Stomach smooth muscle (tissue), 2 donors: ENCODE data around the gene RPS6KA3.
A peak's percentile ranks its signal among the peaks of the same experiment; 100 is the strongest.
"Not testable (repeated sequence)": the region's sequence is repeated elsewhere in the genome, so short reads cannot be mapped to it uniquely, and the experiment has no call there.

Source experiments
- H3K27ac ChIP-seq: one replicate; pipeline ENCODE4 v1.7.0; 2013; ENCODE audit warnings: mild to moderate bottlenecking, low read length, inconsistent platforms
- H3K27me3 ChIP-seq, 2 donors: one replicate each; pipeline ENCODE4 v1.7.0; 2013; ENCODE audit warnings: low read length in 2 of 2; ENCODE audit not compliant: insufficient read depth in 2 of 2, control insufficient read depth in 1 of 2
- H3K36me3 ChIP-seq, 2 donors: one replicate each; pipeline ENCODE4 v1.7.0; 2013; ENCODE audit warnings: low read length in 2 of 2; ENCODE audit not compliant: control insufficient read depth in 2 of 2, insufficient read depth in 2 of 2
- H3K4me1 ChIP-seq: one replicate; pipeline ENCODE4 v1.7.0; 2013; ENCODE audit warnings: low read length; ENCODE audit not compliant: control insufficient read depth, insufficient read depth
- H3K4me3 ChIP-seq, 2 donors: one replicate each; pipeline ENCODE4 v1.7.0; 2013; ENCODE audit warnings: low read length in 2 of 2
- H3K9ac ChIP-seq, 2 donors: one replicate each; pipeline ENCODE4 v1.7.0; 2013; ENCODE audit warnings: low read length in 2 of 2, mild to moderate bottlenecking in 1 of 2
- H3K9me3 ChIP-seq, 2 donors: one replicate each; pipeline ENCODE4 v1.7.0; 2013; ENCODE audit warnings: low read length in 2 of 2; ENCODE audit not compliant: control insufficient read depth in 2 of 2
- donor health status: healthy.
- donor health status: Pancreatic carcinoma.

Gene RPS6KA3

GRCh38 chrX:20128670-20129069, 138.0 kb downstream of the RPS6KA3 start:
- Histone ChIP-seq H3K27me3 (no peaks in the 10 kb centered on the region), H3K4me1 (no peaks in the 10 kb centered on the region), H3K36me3 (peaks cover 0 to 12% of the 10 kb centered on the region in 2 donors), H3K9ac (no peak overlapping the region), H3K9me3 (no peaks in the 10 kb centered on the region), H3K27ac (no peak overlapping the region), H3K4me3 (no peak overlapping the region)

DNA sequence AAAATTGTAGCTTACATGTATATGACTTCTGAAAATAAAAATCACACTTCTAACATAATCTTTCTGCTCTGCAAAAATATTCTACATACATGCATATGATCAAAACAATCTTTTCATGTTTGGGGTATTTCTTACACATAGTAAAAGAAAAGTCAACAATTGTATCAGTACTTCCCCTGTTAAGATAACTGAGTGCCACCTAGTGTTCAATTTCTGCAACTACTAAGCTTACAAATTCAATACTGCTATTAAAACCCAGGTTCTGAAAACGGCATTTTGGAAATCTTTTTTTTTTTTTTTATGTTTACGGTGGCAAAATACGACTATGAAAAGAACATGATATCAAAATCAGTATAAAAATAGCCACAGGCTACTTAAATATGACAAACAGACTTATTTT, 139.3 kb downstream of the RPS6KA3 start:
- H3K36me3 ChIP-seq, H3K4me1 ChIP-seq, H3K27me3 ChIP-seq, H3K9ac ChIP-seq, H3K4me3 ChIP-seq, H3K9me3 ChIP-seq, H3K27ac ChIP-seq: not testable (repeated sequence)

GRCh38 chrX:20126833-20127232, 139.9 kb downstream of the RPS6KA3 start:
- H3K4me1 ChIP-seq, H3K36me3 ChIP-seq, H3K27ac ChIP-seq, H3K9me3 ChIP-seq, H3K4me3 ChIP-seq, H3K27me3 ChIP-seq, H3K9ac ChIP-seq: not testable (repeated sequence)

- H3K4me3 ChIP-seq: no peak overlapping the region
- H3K27me3 ChIP-seq: no peaks in the 10 kb centered on the region
- no peak overlapping the region for H3K27ac ChIP-seq
- H3K9me3 ChIP-seq: no peaks in the 10 kb centered on the region
- H3K4me1 ChIP-seq: no peaks in the 10 kb centered on the region
- H3K9ac ChIP-seq: no peak overlapping the region
- H3K36me3 ChIP-seq: peaks cover 0 to 7% of the 10 kb centered on the region in 2 donors
Observed at GRCh38 chrX:20124964-20125363, 141.7 kb downstream of the RPS6KA3 start.

- Histone ChIP-seq H3K27ac (no peak overlapping the region), H3K27me3 (peaks cover 10 to 12% of the 10 kb centered on the region in 2 donors), H3K4me3 (no peak overlapping the region)
Observed at GRCh38 chrX:20118065-20118824, 148.5 kb downstream of the RPS6KA3 start.

DNA sequence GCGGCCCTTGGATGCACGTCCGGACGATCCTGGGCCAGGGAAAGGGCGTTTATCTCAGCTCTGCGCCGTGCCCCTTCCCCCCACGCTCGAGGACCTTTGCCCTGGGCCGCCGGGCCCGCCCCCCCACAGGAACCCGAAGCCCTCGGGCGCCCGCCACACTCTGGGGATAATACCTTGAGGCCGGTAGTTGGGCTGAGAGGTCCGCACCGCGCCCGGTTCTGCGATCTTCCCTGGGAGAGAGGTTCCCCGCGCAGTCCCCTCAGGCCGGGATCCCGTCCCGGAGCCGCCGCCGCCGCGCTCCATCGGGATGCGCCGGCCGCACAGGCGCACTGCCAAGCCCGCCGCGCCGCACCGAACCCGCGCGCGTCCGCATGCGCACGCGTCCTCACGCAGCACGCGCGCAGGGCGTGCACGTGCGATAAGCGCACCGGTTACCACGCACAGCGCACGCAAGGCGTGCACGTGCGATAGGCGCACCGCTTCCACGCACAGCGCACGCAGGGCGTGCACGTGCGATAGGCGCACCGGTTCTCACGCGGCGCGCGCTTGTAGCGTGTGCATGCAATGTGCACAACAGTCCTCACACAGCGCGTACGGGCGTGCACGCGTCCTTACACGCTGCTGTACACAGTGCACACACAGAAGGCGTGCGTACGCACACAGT, 150.0 kb downstream of the RPS6KA3 start, which contains the start of gene MAP7D2:
Gene MAP7D2 (minus strand): TSS at position 331 of the 664 bp plus-strand sequence. CDS start 28 bp downstream, at position 303.
- no peak within 1 kb of the TSS for H3K9ac ChIP-seq
- no peaks in the 10 kb centered on the region for H3K9me3 ChIP-seq
- peaks cover 10 to 12% of the 10 kb centered on the region in 2 donors for H3K27me3 ChIP-seq
- H3K4me1 ChIP-seq: peaks cover 7% of the 10 kb centered on the region
- no peaks in the 10 kb centered on the region for H3K36me3 ChIP-seq
- peak within 1 kb of the TSS; percentile 53 to 59 for H3K4me3 ChIP-seq
- H3K27ac ChIP-seq: no peak within 1 kb of the TSS

More at GRCh38 chrX:20118065-20118824, 148.5 kb downstream of the RPS6KA3 start:
- Histone ChIP-seq H3K4me1 (peaks cover 7% of the 10 kb centered on the region), H3K9me3 (no peaks in the 10 kb centered on the region), H3K9ac (no peak overlapping the region), H3K36me3 (no peaks in the 10 kb centered on the region)

DNA sequence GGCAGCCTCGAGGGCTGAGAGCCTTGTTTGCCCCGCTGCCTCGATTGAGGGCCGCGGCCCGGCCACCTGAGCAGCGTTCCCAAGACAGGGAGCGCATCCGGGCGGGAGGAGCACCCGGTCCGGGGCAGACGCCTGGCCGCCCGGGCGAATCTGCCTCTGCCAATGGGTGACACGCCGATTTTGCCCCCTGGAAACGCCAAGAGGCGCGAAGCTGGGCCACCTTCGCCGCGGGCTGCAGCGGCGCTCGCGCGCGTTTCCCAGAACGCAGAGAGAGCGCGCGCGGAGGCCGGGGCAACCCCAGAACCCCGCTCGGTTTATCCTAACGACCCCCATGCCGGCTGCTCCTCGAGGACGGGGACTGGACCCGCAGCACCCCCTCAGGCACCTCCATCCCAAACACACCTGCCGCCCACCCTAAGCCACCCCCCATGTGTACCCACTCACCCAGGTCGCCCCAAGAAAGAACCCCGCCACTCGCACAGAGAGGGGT, 150.6 kb downstream of the RPS6KA3 start:
- H3K9ac ChIP-seq: no peak overlapping the region
- H3K4me3 ChIP-seq: peak overlapping the region in 1 of 2 donors; percentile 59
- H3K4me1 ChIP-seq: peaks cover 7% of the 10 kb centered on the region
- H3K36me3 ChIP-seq: no peaks in the 10 kb centered on the region
- no peaks in the 10 kb centered on the region for H3K9me3 ChIP-seq
- H3K27me3 ChIP-seq: peaks cover 10 to 13% of the 10 kb centered on the region in 2 donors
- no peak overlapping the region for H3K27ac ChIP-seq

GRCh38 chrX:20112022-20112774, 154.5 kb downstream of the RPS6KA3 start:
- H3K9me3 ChIP-seq: no peaks in the 10 kb centered on the region
- no peaks in the 10 kb centered on the region for H3K36me3 ChIP-seq
- H3K9ac ChIP-seq: no peak overlapping the region
- peaks cover 7% of the 10 kb centered on the region for H3K4me1 ChIP-seq
- H3K4me3 ChIP-seq: no peak overlapping the region
- H3K27me3 ChIP-seq: peaks cover 10 to 13% of the 10 kb centered on the region in 2 donors
- no peak overlapping the region for H3K27ac ChIP-seq

DNA sequence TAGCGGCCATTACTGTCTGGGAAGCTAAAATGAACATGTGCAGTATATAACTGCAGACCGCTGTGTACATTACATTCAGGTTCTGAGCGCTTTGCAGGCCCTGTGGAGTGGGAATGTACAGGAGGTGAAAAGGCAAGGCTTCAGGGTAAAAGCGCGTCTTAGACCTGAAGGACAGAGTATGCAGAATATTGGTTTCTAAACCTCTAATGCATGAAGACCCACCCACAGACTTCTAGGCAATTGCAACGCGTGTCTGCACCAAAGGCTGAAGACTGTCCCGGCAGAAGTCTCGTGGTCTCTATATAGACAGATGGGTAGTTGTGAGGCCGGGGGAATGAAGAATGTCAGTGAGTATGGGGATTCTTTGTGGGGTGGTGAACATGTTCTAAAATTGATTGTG, 155.4 kb downstream of the RPS6KA3 start:
- H3K4me3 ChIP-seq: no peak overlapping the region
- no peak overlapping the region for H3K27ac ChIP-seq
- no peak overlapping the region for H3K9ac ChIP-seq
- peaks cover 5 to 10% of the 10 kb centered on the region in 2 donors for H3K27me3 ChIP-seq
- H3K9me3 ChIP-seq: peaks cover 0 to 3% of the 10 kb centered on the region in 2 donors
- H3K4me1 ChIP-seq: peaks cover under 1% of the 10 kb centered on the region
- H3K36me3 ChIP-seq: no peaks in the 10 kb centered on the region

DNA sequence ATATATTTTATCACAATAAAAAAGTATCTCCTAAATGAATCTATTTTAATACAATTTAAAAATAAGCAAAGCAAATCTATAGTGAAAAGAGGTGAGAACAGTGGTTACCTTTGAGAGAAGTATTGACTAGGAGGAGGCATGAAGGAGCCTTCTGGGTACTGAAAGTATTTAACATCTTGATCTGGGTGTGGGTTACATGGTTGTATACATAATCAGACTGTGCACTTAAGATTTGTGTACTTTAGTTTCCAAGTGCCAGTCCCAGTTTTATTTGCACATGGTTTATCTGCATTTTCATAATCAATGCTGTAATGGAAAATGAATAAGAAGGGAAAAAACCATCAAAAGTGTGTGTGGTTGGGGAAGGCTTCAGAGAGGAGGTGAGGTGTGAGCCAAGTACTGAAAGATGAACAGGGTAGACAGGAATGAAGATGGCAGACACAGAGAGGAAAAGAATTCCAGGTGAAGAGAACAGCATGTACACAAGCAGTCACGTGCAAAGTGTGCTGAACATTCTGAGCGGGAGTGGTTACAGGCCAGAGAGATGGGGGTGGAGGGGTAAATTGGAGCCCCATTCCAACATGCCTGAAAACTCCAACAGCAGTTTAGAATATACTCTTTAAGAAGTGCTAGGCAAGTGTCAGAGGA, 164.7 kb downstream of the RPS6KA3 start:
- peaks cover 0 to 3% of the 10 kb centered on the region in 2 donors for H3K27me3 ChIP-seq
- no peaks in the 10 kb centered on the region for H3K4me1 ChIP-seq
- no peak overlapping the region for H3K9ac ChIP-seq
- no peak overlapping the region for H3K27ac ChIP-seq
- no peak overlapping the region for H3K4me3 ChIP-seq
- no peaks in the 10 kb centered on the region for H3K36me3 ChIP-seq
- peaks cover 0 to 3% of the 10 kb centered on the region in 2 donors for H3K9me3 ChIP-seq
